ENCODE data around the gene NPLOC4. TPM values are rescaled to one million over a fixed set of nuclear protein-coding genes. Genes with fewer than 3 reads are reported as not detected.

NPLOC4 gene
- total RNA-seq, 3 donors from 2014 or later = 78.4 to 89.5 (median 78.6) TPM

DNA sequence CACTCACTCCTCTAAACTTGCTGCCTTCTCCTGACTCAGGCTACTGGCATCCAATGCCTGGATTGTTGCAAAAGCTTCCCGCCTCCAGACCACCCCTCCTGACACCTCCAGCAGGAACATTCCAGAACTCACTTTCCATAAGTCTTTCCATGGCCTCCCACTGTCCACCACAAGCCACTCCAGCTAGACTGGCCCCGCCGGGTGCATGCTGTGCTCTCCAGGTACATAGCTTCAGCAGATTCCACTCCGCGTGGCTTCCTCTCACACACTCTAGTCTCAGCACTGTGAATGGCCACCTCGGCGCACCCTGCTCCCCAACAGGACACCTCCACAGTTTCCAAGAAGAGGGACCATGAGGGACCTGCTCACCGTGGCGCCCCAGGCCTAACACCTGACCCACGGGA, 58.9 kb downstream of the NPLOC4 start:
- DNase-seq = no peak
- intact Hi-C loops (cut with DNase I, micrococcal nuclease) = no loop called here
- no peak for ATAC-seq
- no peaks in the 10 kb centered on the region for H3K36me3 ChIP-seq (ENCODE audit: low read depth)
- TF ChIP-seq, protein P1, sequence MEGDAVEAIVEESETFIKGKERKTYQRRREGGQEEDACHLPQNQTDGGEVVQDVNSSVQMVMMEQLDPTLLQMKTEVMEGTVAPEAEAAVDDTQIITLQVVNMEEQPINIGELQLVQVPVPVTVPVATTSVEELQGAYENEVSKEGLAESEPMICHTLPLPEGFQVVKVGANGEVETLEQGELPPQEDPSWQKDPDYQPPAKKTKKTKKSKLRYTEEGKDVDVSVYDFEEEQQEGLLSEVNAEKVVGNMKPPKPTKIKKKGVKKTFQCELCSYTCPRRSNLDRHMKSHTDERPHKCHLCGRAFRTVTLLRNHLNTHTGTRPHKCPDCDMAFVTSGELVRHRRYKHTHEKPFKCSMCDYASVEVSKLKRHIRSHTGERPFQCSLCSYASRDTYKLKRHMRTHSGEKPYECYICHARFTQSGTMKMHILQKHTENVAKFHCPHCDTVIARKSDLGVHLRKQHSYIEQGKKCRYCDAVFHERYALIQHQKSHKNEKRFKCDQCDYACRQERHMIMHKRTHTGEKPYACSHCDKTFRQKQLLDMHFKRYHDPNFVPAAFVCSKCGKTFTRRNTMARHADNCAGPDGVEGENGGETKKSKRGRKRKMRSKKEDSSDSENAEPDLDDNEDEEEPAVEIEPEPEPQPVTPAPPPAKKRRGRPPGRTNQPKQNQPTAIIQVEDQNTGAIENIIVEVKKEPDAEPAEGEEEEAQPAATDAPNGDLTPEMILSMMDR (IDR thresholded peaks at IDR 0.05) = no peak
- H3K4me1 ChIP-seq (ENCODE audit: low read depth) = no peaks in the 10 kb centered on the region
- no peaks in the 10 kb centered on the region for H3K9me3 ChIP-seq
- H3K4me3 ChIP-seq = no peak overlapping the region

- DNase-seq = no peak
- Histone ChIP-seq H3K9me3 (no peaks in the 10 kb centered on the region), H3K4me1 (ENCODE audit: low read depth) (no peaks in the 10 kb centered on the region), H3K4me3 (no peak overlapping the region), H3K36me3 (ENCODE audit: low read depth) (no peaks in the 10 kb centered on the region)
- ATAC-seq = peak; percentile 19
- intact Hi-C loops (cut with DNase I, micrococcal nuclease) = no loop called here
- TF ChIP-seq, protein P1 (IDR thresholded peaks at IDR 0.05) = no peak
These were observed 59.5 kb downstream of the NPLOC4 start for GRCh38 chr17:81577278-81578000.

DNA sequence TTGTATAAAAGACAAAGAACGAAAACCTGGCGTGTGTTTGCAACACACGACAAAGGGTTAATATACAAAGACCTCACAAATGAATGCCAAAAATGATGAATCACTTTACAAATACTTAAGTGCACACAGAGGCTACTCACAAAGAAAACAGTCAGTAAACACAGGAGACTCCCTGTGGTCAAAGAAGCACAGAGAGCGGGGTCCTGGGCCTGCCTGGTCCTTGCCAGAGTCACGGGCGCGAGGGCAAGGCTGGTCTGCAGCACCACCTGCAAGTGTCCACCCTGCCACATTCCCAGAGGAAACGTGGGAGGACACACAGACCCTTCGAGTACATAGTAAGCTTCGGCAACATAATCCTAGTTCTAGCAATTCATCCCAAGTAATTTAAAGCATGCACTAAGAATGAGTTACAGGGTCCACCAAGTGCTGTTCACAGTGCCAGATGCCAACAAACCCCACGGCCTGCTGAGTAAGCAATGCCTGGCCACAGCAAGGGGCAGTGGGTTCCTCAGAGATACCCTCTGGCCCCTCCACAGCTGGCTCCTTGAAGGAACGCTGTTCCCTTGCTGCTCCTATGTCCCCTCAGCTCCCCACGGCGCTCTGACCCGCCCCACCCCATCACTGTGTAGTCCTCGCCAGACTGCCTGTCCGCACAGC, 60.2 kb downstream of the NPLOC4 start:
- H3K9me3 ChIP-seq = no peaks in the 10 kb centered on the region
- H3K36me3 ChIP-seq (ENCODE audit: low read depth) = peaks cover 5% of the 10 kb centered on the region

GRCh38 chr17:81575836-81576235, 61.1 kb downstream of the NPLOC4 start:
- intact Hi-C loops (cut with DNase I, micrococcal nuclease) = no loop called here
- Histone ChIP-seq H3K4me1 (ENCODE audit: low read depth) (no peaks in the 10 kb centered on the region), H3K36me3 (ENCODE audit: low read depth) (peaks cover 10% of the 10 kb centered on the region), H3K9me3 (no peaks in the 10 kb centered on the region), H3K4me3 (no peak overlapping the region)
- ATAC-seq (no peak), DNase-seq (no peak)
- TF ChIP-seq, protein P1 (IDR thresholded peaks at IDR 0.05) = no peak

More for the DNA sequence above, 60.2 kb downstream of the NPLOC4 start:
- ATAC-seq = peak; percentile 20
- intact Hi-C loops (cut with DNase I, micrococcal nuclease) = no loop called here
- Histone ChIP-seq H3K4me3 (no peak overlapping the region), H3K4me1 (ENCODE audit: low read depth) (no peaks in the 10 kb centered on the region)
- no peak for DNase-seq
- TF ChIP-seq, protein P1 (IDR thresholded peaks at IDR 0.05) = no peak

- Histone ChIP-seq H3K4me1 (ENCODE audit: low read depth) (no peaks in the 10 kb centered on the region), H3K4me3 (no peak overlapping the region), H3K36me3 (ENCODE audit: low read depth) (peaks cover 10% of the 10 kb centered on the region), H3K9me3 (no peaks in the 10 kb centered on the region)
- intact Hi-C loops (cut with DNase I, micrococcal nuclease) = no loop called here
- ATAC-seq (no peak), DNase-seq (no peak)
- TF ChIP-seq, protein P1 (IDR thresholded peaks at IDR 0.05) = no peak
These were observed 62.3 kb downstream of the NPLOC4 start for GRCh38 chr17:81574643-81574956.

All from mucosa of descending colon (tissue), 3 donors.